Measurements from ENCODE around the gene DHRS2. TPM values are rescaled to one million over a fixed set of nuclear protein-coding genes. Genes with fewer than 3 reads are reported as not detected.

Gene DHRS2
- total RNA-seq, 2 donors from 2014 or later, result 1.3 to 3.3 TPM

DNA sequence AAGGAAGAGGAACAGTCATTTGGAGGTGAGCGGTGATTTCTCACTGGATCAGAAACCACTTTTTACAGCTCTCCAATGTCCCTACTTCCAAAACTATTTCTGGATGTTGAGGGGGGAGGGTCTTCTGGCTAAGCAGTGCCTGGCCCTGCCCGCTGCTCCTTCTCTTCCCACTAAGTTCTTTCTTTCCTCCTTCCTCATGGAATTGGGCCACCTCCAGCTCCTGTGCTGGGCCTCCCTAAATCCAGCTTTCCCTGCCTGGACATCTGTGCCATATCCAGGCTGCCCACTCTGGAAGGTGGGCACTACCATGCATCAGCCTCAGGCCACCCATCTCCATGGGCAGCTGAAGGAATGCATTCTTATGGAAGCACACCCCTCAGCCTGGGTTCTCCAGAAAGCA, 11.5 kb downstream of the DHRS2 start:
- no peak for DNase-seq
- Histone ChIP-seq H3K36me3 (replicated peaks in 1 of 2; ENCODE audit: insufficient read depth in 1 of 2, low read depth in 2 of 2) (no peaks in the 10 kb centered on the region), H3K4me3 (no peak overlapping the region), H3K4me1 (no peaks in the 10 kb centered on the region), H3K9me3 (no peaks in the 10 kb centered on the region), H3K27ac (no peak overlapping the region), H3K27me3 (no peaks in the 10 kb centered on the region)
- 95 to 100% methylated on average over 2 of the region's 2 CpGs for WGBS, 2 donors
- intact Hi-C loops (cut with DNase I), result loop anchor here (10.0 kb wide), 1 partner anchor 227 kb away; no protein-coding TSS in a partner anchor
- ATAC-seq, result no peak
- TF ChIP-seq, protein P1, sequence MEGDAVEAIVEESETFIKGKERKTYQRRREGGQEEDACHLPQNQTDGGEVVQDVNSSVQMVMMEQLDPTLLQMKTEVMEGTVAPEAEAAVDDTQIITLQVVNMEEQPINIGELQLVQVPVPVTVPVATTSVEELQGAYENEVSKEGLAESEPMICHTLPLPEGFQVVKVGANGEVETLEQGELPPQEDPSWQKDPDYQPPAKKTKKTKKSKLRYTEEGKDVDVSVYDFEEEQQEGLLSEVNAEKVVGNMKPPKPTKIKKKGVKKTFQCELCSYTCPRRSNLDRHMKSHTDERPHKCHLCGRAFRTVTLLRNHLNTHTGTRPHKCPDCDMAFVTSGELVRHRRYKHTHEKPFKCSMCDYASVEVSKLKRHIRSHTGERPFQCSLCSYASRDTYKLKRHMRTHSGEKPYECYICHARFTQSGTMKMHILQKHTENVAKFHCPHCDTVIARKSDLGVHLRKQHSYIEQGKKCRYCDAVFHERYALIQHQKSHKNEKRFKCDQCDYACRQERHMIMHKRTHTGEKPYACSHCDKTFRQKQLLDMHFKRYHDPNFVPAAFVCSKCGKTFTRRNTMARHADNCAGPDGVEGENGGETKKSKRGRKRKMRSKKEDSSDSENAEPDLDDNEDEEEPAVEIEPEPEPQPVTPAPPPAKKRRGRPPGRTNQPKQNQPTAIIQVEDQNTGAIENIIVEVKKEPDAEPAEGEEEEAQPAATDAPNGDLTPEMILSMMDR (IDR thresholded peaks at IDR 0.05), result no peak
- TF ChIP-seq POLR2A (IDR thresholded peaks at IDR 0.05), result no peak

- 90 to 93% methylated on average over 5 of the region's 5 CpGs for WGBS, 2 donors
- intact Hi-C loops (cut with DNase I), result loop anchor here (10.0 kb wide), 1 partner anchor 226 kb away; no protein-coding TSS in a partner anchor
- no peak for DNase-seq
- Histone ChIP-seq H3K9me3 (no peaks in the 10 kb centered on the region), H3K27me3 (no peaks in the 10 kb centered on the region), H3K36me3 (replicated peaks in 1 of 2; ENCODE audit: insufficient read depth in 1 of 2, low read depth in 2 of 2) (no peaks in the 10 kb centered on the region), H3K4me1 (no peaks in the 10 kb centered on the region), H3K4me3 (no peak overlapping the region), H3K27ac (no peak overlapping the region)
- no peak for ATAC-seq
- TF ChIP-seq, protein P1 (IDR thresholded peaks at IDR 0.05), result no peak
- TF ChIP-seq POLR2A (IDR thresholded peaks at IDR 0.05), result no peak
Measured at GRCh38 chr14:23648764-23649460, 12.7 kb downstream of the DHRS2 start.

GRCh38 chr14:23650506-23650905, 14.3 kb downstream of the DHRS2 start:
- ATAC-seq (no peak), DNase-seq (no peak)
- no peaks in the 10 kb centered on the region for H3K9me3 ChIP-seq
- H3K4me1 ChIP-seq, result no peaks in the 10 kb centered on the region
- WGBS, 2 donors, result 84 to 91% methylated on average over 3 of the region's 3 CpGs
- no peak overlapping the region for H3K27ac ChIP-seq
- H3K4me3 ChIP-seq, result no peak overlapping the region
- H3K27me3 ChIP-seq, result no peaks in the 10 kb centered on the region
- TF ChIP-seq, protein P1 (IDR thresholded peaks at IDR 0.05), result no peak
- TF ChIP-seq POLR2A (IDR thresholded peaks at IDR 0.05), result no peak
- intact Hi-C loops (cut with DNase I), result no loop called here
- H3K36me3 ChIP-seq (replicated peaks in 1 of 2; ENCODE audit: insufficient read depth in 1 of 2, low read depth in 2 of 2), result no peaks in the 10 kb centered on the region

- H3K4me1 ChIP-seq, result no peaks in the 10 kb centered on the region
- H3K9me3 ChIP-seq, result no peaks in the 10 kb centered on the region
- ATAC-seq, result no peak
- intact Hi-C loops (cut with DNase I), result no loop called here
- WGBS, 2 donors, result 80 to 84% methylated on average over 1 of the region's 1 CpG
- no peak overlapping the region for H3K27ac ChIP-seq
- H3K36me3 ChIP-seq (replicated peaks in 1 of 2; ENCODE audit: insufficient read depth in 1 of 2, low read depth in 2 of 2), result no peaks in the 10 kb centered on the region
- H3K27me3 ChIP-seq, result no peaks in the 10 kb centered on the region
- H3K4me3 ChIP-seq, result no peak overlapping the region
- TF ChIP-seq POLR2A (IDR thresholded peaks at IDR 0.05), result no peak
- TF ChIP-seq, protein P1 (IDR thresholded peaks at IDR 0.05), result no peak
- no peak for DNase-seq
Measured at GRCh38 chr14:23653051-23653450, 16.9 kb downstream of the DHRS2 start.

DNA sequence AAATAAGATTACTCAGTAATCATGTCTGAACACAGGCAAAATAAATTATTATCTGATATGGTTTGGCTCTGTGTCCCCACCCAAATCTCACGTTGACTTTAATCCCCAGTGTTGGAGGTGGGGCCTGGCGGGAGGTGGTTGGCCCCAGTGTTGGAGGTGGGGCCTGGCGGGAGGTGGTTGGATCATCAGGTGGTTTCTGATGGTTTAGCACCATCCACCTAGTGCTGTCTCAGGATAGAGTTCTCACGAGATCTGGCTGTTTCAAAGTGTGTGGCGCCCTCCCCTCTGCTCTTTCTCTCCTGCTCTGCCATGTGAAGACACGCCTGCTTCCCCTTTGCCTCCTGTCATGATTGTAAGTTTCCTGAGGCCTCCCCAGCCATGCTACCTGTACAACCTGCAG, 18.1 kb downstream of the DHRS2 start:
- TF ChIP-seq POLR2A (IDR thresholded peaks at IDR 0.05), result no peak
- TF ChIP-seq, protein P1 (IDR thresholded peaks at IDR 0.05), result no peak
- intact Hi-C loops (cut with DNase I), result no loop called here
- WGBS, 2 donors, result 72 to 81% methylated on average over 6 of the region's 6 CpGs

More for the DNA sequence above, 18.1 kb downstream of the DHRS2 start:
- Histone ChIP-seq H3K4me1 (no peaks in the 10 kb centered on the region), H3K27me3 (no peaks in the 10 kb centered on the region), H3K9me3 (no peaks in the 10 kb centered on the region), H3K36me3 (replicated peaks in 1 of 2; ENCODE audit: insufficient read depth in 1 of 2, low read depth in 2 of 2) (no peaks in the 10 kb centered on the region), H3K27ac (no peak overlapping the region), H3K4me3 (no peak overlapping the region)
- DNase-seq (no peak), ATAC-seq (no peak)
